ENCODE data around the gene FOXS1. TPM values are rescaled to one million over a fixed set of nuclear protein-coding genes. Genes with fewer than 3 reads are reported as not detected.

The FOXS1 gene
- total RNA-seq, 2 experiments from 2014 or later: not detected

Other genes with a start within 250 kb of the FOXS1 start
- gene ID1, start 240.3 kb downstream of the FOXS1 start, total RNA-seq: under 1 TPM; 0.42 to 0.50 TPM
- gene COX4I2, start 207.7 kb downstream of the FOXS1 start, total RNA-seq: not detected
- gene BCL2L1, start 122.7 kb downstream of the FOXS1 start, total RNA-seq: 10 to 100 TPM; 71.4 to 73.0 TPM
- gene TPX2, start 106.3 kb downstream of the FOXS1 start, total RNA-seq: 100 to 1,000 TPM; 172 to 174 TPM
- under 1 TPM; 0.66 to 0.89 TPM for gene MYLK2, start 26.2 kb downstream of the FOXS1 start, total RNA-seq
- gene DUSP15, start 24.9 kb upstream of the FOXS1 start, total RNA-seq: not detected
- not detected for gene TTLL9, start 25.0 kb upstream of the FOXS1 start, total RNA-seq
- gene PDRG1, start 106.4 kb upstream of the FOXS1 start, total RNA-seq: 10 to 100 TPM; 15.0 to 16.1 TPM
- under 1 TPM in 1 of 2 experiments, not detected in 1; 0.03 TPM for gene XKR7, start 122.5 kb upstream of the FOXS1 start, total RNA-seq
- not detected for gene CCM2L, start 164.8 kb upstream of the FOXS1 start, total RNA-seq
- gene HCK, start 206.6 kb upstream of the FOXS1 start, total RNA-seq: not detected